Measurements from ENCODE around the gene MC3R. TPM values are rescaled to one million over a fixed set of nuclear protein-coding genes. Genes with fewer than 3 reads are reported as not detected.

MC3R gene
- total and polyA plus RNA-seq, 4 donors: not detected

- Histone ChIP-seq H3K27me3 (ENCODE audit: control insufficient read depth in 3 of 3, insufficient read depth in 3 of 3, low read length in 2 of 3) (no peaks in the 10 kb centered on the region), H3K27ac (ENCODE audit: low read depth in 1 of 2, low read length in 1 of 2) (no peak overlapping the region), H3K36me3 (ENCODE audit: control insufficient read depth in 4 of 4, insufficient read depth in 4 of 4, low read length in 4 of 4) (no peaks in the 10 kb centered on the region), H3K4me1 (ENCODE audit: control insufficient read depth in 5 of 5, insufficient read depth in 5 of 5, low read length in 5 of 5) (no peaks in the 10 kb centered on the region), H3K9me3 (ENCODE audit: control insufficient read depth in 4 of 4, insufficient read depth in 3 of 4, low read length in 3 of 4) (no peaks in the 10 kb centered on the region), H3K4me3 (no peak overlapping the region), H3K9ac (ENCODE audit: insufficient read depth in 1 of 2, low read length in 2 of 2) (no peak overlapping the region)
- WGBS, 2 donors: 70 to 80% methylated on average over 5 of the region's 5 CpGs
- ATAC-seq (ENCODE audit: insufficient read depth, low FRiP score): no peak
- TF ChIP-seq, protein P1, sequence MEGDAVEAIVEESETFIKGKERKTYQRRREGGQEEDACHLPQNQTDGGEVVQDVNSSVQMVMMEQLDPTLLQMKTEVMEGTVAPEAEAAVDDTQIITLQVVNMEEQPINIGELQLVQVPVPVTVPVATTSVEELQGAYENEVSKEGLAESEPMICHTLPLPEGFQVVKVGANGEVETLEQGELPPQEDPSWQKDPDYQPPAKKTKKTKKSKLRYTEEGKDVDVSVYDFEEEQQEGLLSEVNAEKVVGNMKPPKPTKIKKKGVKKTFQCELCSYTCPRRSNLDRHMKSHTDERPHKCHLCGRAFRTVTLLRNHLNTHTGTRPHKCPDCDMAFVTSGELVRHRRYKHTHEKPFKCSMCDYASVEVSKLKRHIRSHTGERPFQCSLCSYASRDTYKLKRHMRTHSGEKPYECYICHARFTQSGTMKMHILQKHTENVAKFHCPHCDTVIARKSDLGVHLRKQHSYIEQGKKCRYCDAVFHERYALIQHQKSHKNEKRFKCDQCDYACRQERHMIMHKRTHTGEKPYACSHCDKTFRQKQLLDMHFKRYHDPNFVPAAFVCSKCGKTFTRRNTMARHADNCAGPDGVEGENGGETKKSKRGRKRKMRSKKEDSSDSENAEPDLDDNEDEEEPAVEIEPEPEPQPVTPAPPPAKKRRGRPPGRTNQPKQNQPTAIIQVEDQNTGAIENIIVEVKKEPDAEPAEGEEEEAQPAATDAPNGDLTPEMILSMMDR (IDR thresholded peaks at IDR 0.05; ENCODE audit: control extremely low read depth, extremely low read depth): no peak
- DNase-seq: peak in 1 of 3 donors; percentile 18
These were observed 37.5 kb upstream of the MC3R start for GRCh38 chr20:56211051-56211450.

DNA sequence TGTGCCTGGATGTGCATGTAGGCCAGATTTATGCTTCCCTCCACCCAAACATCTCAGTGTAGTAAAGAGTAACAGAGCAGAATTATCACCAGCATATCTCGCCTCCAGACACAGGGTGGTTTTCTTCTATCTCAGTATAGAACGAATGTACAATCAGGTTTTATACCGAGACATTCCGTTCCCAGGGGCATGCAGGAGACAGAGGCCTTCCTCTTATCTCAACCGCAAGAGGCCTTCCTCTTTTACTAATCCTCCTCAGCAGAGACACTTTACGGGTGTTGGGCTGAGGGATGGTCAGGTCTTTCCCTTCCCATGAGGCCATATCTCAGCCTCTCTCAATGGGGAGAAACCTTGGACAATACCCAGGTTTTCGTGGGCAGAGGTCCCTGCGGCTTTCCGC, 36.4 kb upstream of the MC3R start:
- Histone ChIP-seq H3K4me3 (no peak overlapping the region), H3K9me3 (ENCODE audit: control insufficient read depth in 4 of 4, insufficient read depth in 3 of 4, low read length in 3 of 4) (peaks cover 0 to 2% (median 0%) of the 10 kb centered on the region in 4 donors), H3K27me3 (ENCODE audit: control insufficient read depth in 3 of 3, insufficient read depth in 3 of 3, low read length in 2 of 3) (no peaks in the 10 kb centered on the region), H3K9ac (ENCODE audit: insufficient read depth in 1 of 2, low read length in 2 of 2) (no peak overlapping the region), H3K36me3 (ENCODE audit: control insufficient read depth in 4 of 4, insufficient read depth in 4 of 4, low read length in 4 of 4) (no peaks in the 10 kb centered on the region), H3K4me1 (ENCODE audit: control insufficient read depth in 5 of 5, insufficient read depth in 5 of 5, low read length in 5 of 5) (no peaks in the 10 kb centered on the region), H3K27ac (ENCODE audit: low read depth in 1 of 2, low read length in 1 of 2) (no peak overlapping the region)
- no peak for DNase-seq
- TF ChIP-seq, protein P1 (IDR thresholded peaks at IDR 0.05; ENCODE audit: control extremely low read depth, extremely low read depth): no peak
- 57 to 68% methylated on average over 9 of the region's 9 CpGs for WGBS, 2 donors
- ATAC-seq (ENCODE audit: insufficient read depth, low FRiP score): no peak

- Histone ChIP-seq H3K36me3 (ENCODE audit: control insufficient read depth in 4 of 4, insufficient read depth in 4 of 4, low read length in 4 of 4) (no peaks in the 10 kb centered on the region), H3K27me3 (ENCODE audit: control insufficient read depth in 3 of 3, insufficient read depth in 3 of 3, low read length in 2 of 3) (no peaks in the 10 kb centered on the region), H3K27ac (ENCODE audit: low read depth in 1 of 2, low read length in 1 of 2) (no peak overlapping the region), H3K9ac (ENCODE audit: insufficient read depth in 1 of 2, low read length in 2 of 2) (no peak overlapping the region), H3K4me3 (no peak overlapping the region), H3K9me3 (ENCODE audit: control insufficient read depth in 4 of 4, insufficient read depth in 3 of 4, low read length in 3 of 4) (peaks cover 0 to 2% (median 0%) of the 10 kb centered on the region in 4 donors), H3K4me1 (ENCODE audit: control insufficient read depth in 5 of 5, insufficient read depth in 5 of 5, low read length in 5 of 5) (no peaks in the 10 kb centered on the region)
- 74 to 93% methylated on average over 2 of the region's 2 CpGs for WGBS, 2 donors
- ATAC-seq (ENCODE audit: insufficient read depth, low FRiP score) (no peak), DNase-seq (peak; percentile 5 to 64 (median 16))
- TF ChIP-seq, protein P1 (IDR thresholded peaks at IDR 0.05; ENCODE audit: control extremely low read depth, extremely low read depth): no peak
These were observed 35.2 kb upstream of the MC3R start for GRCh38 chr20:56213321-56213720.

DNA sequence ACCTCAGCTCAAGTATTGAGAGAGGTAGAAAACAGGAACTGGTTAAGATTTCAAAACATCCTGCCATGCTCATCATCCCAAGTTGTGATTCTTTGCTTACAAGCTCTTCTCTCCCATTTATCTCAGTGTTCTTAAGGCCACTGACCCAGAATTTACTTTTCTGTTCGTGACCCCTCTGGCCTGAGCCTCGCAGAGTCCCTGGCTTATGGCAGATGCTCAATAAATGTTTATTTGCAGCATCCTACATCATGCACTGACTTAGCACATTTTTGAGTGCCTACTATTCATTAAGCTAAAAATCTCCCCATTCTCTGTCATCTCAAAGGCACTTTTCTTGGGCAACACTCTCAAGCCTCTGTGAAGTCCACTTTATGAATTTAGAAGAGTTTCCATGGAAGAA, 33.4 kb upstream of the MC3R start:
- ATAC-seq (ENCODE audit: insufficient read depth, low FRiP score) (no peak), DNase-seq (no peak)
- Histone ChIP-seq H3K9me3 (ENCODE audit: control insufficient read depth in 4 of 4, insufficient read depth in 3 of 4, low read length in 3 of 4) (peaks cover 0 to 7% (median 0%) of the 10 kb centered on the region in 4 donors), H3K4me1 (ENCODE audit: control insufficient read depth in 5 of 5, insufficient read depth in 5 of 5, low read length in 5 of 5) (no peaks in the 10 kb centered on the region), H3K36me3 (ENCODE audit: control insufficient read depth in 4 of 4, insufficient read depth in 4 of 4, low read length in 4 of 4) (no peaks in the 10 kb centered on the region), H3K9ac (ENCODE audit: insufficient read depth in 1 of 2, low read length in 2 of 2) (no peak overlapping the region), H3K4me3 (no peak overlapping the region), H3K27me3 (ENCODE audit: control insufficient read depth in 3 of 3, insufficient read depth in 3 of 3, low read length in 2 of 3) (peaks cover 0 to 2% (median 0%) of the 10 kb centered on the region in 3 donors), H3K27ac (ENCODE audit: low read depth in 1 of 2, low read length in 1 of 2) (no peak overlapping the region)
- WGBS, 2 donors: 22 to 39% methylated on average over 2 of the region's 2 CpGs
- TF ChIP-seq, protein P1 (IDR thresholded peaks at IDR 0.05; ENCODE audit: control extremely low read depth, extremely low read depth): no peak

Data from lung (tissue), 12 donors.